Mesothelial cell of epicardium (in vitro differentiated cells): ENCODE measurements around the gene DLGAP3. TPM values are rescaled to one million over a fixed set of nuclear protein-coding genes. Genes with fewer than 3 reads are reported as not detected.
"Not testable (repeated sequence)": the region's sequence is repeated elsewhere in the genome, so short reads cannot be mapped to it uniquely, and the experiment has no call there.

Experiments used
- DNase-seq, 2 experiments: peaks; one replicate each; pipeline ENCODE4 v3.0.0; 2021; ENCODE audit warnings: low spot score in 2 of 2; ENCODE audit not compliant: unreplicated experiment in 2 of 2
- H3K27ac Mint-ChIP-seq: 2 replicates; pipeline ENCODE4 v1.8.0; 2021; ENCODE audit warnings: mixed read lengths
- H3K27me3 Mint-ChIP-seq: 2 replicates; pipeline ENCODE4 v1.8.0; 2021; ENCODE audit warnings: low read depth, mixed read lengths
- H3K36me3 Mint-ChIP-seq: 2 replicates; pipeline ENCODE4 v1.8.0; 2021; ENCODE audit warnings: mixed read lengths
- H3K4me1 Mint-ChIP-seq: 2 replicates; pipeline ENCODE4 v1.8.0; 2021; ENCODE audit warnings: mixed read lengths
- H3K4me3 Mint-ChIP-seq: 2 replicates; pipeline ENCODE4 v1.8.0; 2021; ENCODE audit warnings: mild to moderate bottlenecking, moderate library complexity, mixed read lengths
- H3K9me3 Mint-ChIP-seq: 2 replicates; pipeline ENCODE4 v1.8.0; 2021; ENCODE audit warnings: mixed read lengths
- CTCF ChIP-seq: fragments of 200-600 bp; sonication (generic); IDR thresholded peaks from one replicate; pipeline ENCODE4 v1.5.0; 2021; ENCODE audit warnings: antibody characterized with exemption; ENCODE audit not compliant: unreplicated experiment
- total RNA-seq: library from RNA; stranded (reverse); gene quantifications from 3 replicates; pipeline ENCODE4 v1.2.1, GENCODE V29; 2021

Gene DLGAP3
- total RNA-seq, 1 donor from 2014 or later, result 0.27 TPM

- H3K4me3 Mint-ChIP-seq, result no peak overlapping the region
These were observed 45.9 kb upstream of the DLGAP3 start for GRCh38 chr1:34975338-34975737.

GRCh38 chr1:34974626-34975025 lies 45.2 kb upstream of the DLGAP3 start:
- Mint-ChIP-seq H3K4me1 (no peaks in the 10 kb centered on the region), H3K9me3 (no peaks in the 10 kb centered on the region), H3K4me3 (no peak overlapping the region), H3K27ac (no peak overlapping the region), H3K27me3 (no peaks in the 10 kb centered on the region), H3K36me3 (peaks cover 7% of the 10 kb centered on the region)
- TF ChIP-seq CTCF, result no peak
- DNase-seq, result no peak

More at GRCh38 chr1:34975338-34975737, 45.9 kb upstream of the DLGAP3 start:
- DNase-seq, result no peak
- H3K4me1 Mint-ChIP-seq, result no peaks in the 10 kb centered on the region
- TF ChIP-seq CTCF, result no peak
- no peak overlapping the region for H3K27ac Mint-ChIP-seq
- H3K36me3 Mint-ChIP-seq, result peaks cover 7% of the 10 kb centered on the region
- H3K27me3 Mint-ChIP-seq, result no peaks in the 10 kb centered on the region
- no peaks in the 10 kb centered on the region for H3K9me3 Mint-ChIP-seq

- Mint-ChIP-seq H3K36me3 (peaks cover 7% of the 10 kb centered on the region), H3K4me1 (no peaks in the 10 kb centered on the region), H3K9me3 (no peaks in the 10 kb centered on the region), H3K27ac (no peak overlapping the region), H3K4me3 (no peak overlapping the region), H3K27me3 (no peaks in the 10 kb centered on the region)
- TF ChIP-seq CTCF, result no peak
- DNase-seq, result no peak
These were observed 43.9 kb upstream of the DLGAP3 start for GRCh38 chr1:34973326-34973725.

GRCh38 chr1:34970829-34971228 lies 41.4 kb upstream of the DLGAP3 start:
- Mint-ChIP-seq H3K27ac (no peak overlapping the region), H3K4me1 (no peaks in the 10 kb centered on the region), H3K4me3 (no peak overlapping the region), H3K9me3 (no peaks in the 10 kb centered on the region), H3K36me3 (peaks cover 1% of the 10 kb centered on the region), H3K27me3 (no peaks in the 10 kb centered on the region)
- no peak for DNase-seq
- no peak for TF ChIP-seq CTCF

GRCh38 chr1:34970220-34970735 lies 40.8 kb upstream of the DLGAP3 start:
- Mint-ChIP-seq H3K9me3 (no peaks in the 10 kb centered on the region), H3K27ac (no peak overlapping the region), H3K4me3 (no peak overlapping the region), H3K36me3 (no peaks in the 10 kb centered on the region), H3K4me1 (no peaks in the 10 kb centered on the region), H3K27me3 (no peaks in the 10 kb centered on the region)
- no peak for TF ChIP-seq CTCF
- no peak for DNase-seq

GRCh38 chr1:34968297-34968696 lies 38.8 kb upstream of the DLGAP3 start:
- H3K27ac Mint-ChIP-seq, H3K27me3 Mint-ChIP-seq, H3K9me3 Mint-ChIP-seq, H3K4me1 Mint-ChIP-seq, H3K36me3 Mint-ChIP-seq, H3K4me3 Mint-ChIP-seq, DNase-seq: not testable (repeated sequence)

- not testable (repeated sequence) for DNase-seq, H3K4me3 Mint-ChIP-seq, H3K36me3 Mint-ChIP-seq, H3K9me3 Mint-ChIP-seq, H3K27ac Mint-ChIP-seq, H3K27me3 Mint-ChIP-seq, H3K4me1 Mint-ChIP-seq
These were observed 38.2 kb upstream of the DLGAP3 start for GRCh38 chr1:34967672-34968071.
